ENCODE data around the gene GNG4.
"Not testable (repeated sequence)": the region's sequence is repeated elsewhere in the genome, so short reads cannot be mapped to it uniquely, and the experiment has no call there.

Gene GNG4

GRCh38 chr1:235625831-235626230, 23.8 kb downstream of the GNG4 start:
- no peak for DNase-seq
- TF ChIP-seq, protein P1, sequence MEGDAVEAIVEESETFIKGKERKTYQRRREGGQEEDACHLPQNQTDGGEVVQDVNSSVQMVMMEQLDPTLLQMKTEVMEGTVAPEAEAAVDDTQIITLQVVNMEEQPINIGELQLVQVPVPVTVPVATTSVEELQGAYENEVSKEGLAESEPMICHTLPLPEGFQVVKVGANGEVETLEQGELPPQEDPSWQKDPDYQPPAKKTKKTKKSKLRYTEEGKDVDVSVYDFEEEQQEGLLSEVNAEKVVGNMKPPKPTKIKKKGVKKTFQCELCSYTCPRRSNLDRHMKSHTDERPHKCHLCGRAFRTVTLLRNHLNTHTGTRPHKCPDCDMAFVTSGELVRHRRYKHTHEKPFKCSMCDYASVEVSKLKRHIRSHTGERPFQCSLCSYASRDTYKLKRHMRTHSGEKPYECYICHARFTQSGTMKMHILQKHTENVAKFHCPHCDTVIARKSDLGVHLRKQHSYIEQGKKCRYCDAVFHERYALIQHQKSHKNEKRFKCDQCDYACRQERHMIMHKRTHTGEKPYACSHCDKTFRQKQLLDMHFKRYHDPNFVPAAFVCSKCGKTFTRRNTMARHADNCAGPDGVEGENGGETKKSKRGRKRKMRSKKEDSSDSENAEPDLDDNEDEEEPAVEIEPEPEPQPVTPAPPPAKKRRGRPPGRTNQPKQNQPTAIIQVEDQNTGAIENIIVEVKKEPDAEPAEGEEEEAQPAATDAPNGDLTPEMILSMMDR (IDR thresholded peaks at IDR 0.05; ENCODE audit: low read depth, low read length), result no peak
- no peak overlapping the region for H3K27ac ChIP-seq

GRCh38 chr1:235625340-235625739, 24.2 kb downstream of the GNG4 start:
- Histone ChIP-seq H3K27me3 (ENCODE audit: insufficient read depth, low read depth, severe bottlenecking) (no peaks in the 10 kb centered on the region), H3K9me3 (ENCODE audit: severe bottlenecking) (no peaks in the 10 kb centered on the region), H3K27ac (no peak overlapping the region), H3K4me3 (ENCODE audit: low read depth, low read length) (no peak overlapping the region), H3K36me3 (peaks cover 6% of the 10 kb centered on the region; the same call in 1 of the 2 replicates)
- DNase-seq, result no peak
- TF ChIP-seq, protein P1 (IDR thresholded peaks at IDR 0.05; ENCODE audit: low read depth, low read length), result no peak

More at GRCh38 chr1:235625831-235626230, 23.8 kb downstream of the GNG4 start:
- Histone ChIP-seq H3K36me3 (peaks cover 6% of the 10 kb centered on the region; the same call in 1 of the 2 replicates), H3K4me3 (ENCODE audit: low read depth, low read length) (no peak overlapping the region), H3K9me3 (ENCODE audit: severe bottlenecking) (no peaks in the 10 kb centered on the region), H3K27me3 (ENCODE audit: insufficient read depth, low read depth, severe bottlenecking) (no peaks in the 10 kb centered on the region)

DNA sequence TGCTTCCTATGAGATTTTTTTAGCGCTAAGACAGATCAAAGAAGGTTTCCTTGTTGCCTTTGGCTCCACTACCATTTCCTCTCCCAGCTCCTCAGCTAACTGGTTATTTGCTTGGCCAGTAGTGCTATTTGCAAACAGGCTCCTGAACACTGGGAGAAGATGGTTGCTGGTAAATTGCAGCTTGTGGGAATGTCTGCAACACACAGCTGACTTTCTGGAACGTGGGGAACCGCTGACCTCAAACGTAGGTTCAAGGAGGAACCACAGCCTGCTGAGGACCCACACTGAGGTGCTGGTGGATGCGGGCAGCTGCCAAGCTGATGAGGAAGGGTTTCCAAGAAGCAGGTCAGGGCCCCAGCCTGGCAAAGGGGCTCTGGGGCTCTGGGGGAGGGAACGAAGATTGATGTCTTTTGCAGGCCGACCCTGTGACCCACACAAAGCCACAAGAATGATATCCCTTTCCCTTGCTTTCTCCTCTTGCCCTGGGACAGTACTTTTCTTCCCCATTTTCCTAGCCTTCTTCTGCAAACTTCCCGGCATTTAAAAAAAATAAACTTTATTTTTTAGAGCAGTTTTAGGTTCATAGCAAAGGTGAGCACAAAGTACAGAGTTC, 24.8 kb downstream of the GNG4 start:
- Histone ChIP-seq H3K36me3 (peaks cover 6% of the 10 kb centered on the region; the same call in 1 of the 2 replicates), H3K4me3 (ENCODE audit: low read depth, low read length) (no peak overlapping the region), H3K27me3 (ENCODE audit: insufficient read depth, low read depth, severe bottlenecking) (no peaks in the 10 kb centered on the region), H3K9me3 (ENCODE audit: severe bottlenecking) (no peaks in the 10 kb centered on the region), H3K27ac (no peak overlapping the region)
- TF ChIP-seq, protein P1 (IDR thresholded peaks at IDR 0.05; ENCODE audit: low read depth, low read length), result no peak
- no peak for DNase-seq

DNA sequence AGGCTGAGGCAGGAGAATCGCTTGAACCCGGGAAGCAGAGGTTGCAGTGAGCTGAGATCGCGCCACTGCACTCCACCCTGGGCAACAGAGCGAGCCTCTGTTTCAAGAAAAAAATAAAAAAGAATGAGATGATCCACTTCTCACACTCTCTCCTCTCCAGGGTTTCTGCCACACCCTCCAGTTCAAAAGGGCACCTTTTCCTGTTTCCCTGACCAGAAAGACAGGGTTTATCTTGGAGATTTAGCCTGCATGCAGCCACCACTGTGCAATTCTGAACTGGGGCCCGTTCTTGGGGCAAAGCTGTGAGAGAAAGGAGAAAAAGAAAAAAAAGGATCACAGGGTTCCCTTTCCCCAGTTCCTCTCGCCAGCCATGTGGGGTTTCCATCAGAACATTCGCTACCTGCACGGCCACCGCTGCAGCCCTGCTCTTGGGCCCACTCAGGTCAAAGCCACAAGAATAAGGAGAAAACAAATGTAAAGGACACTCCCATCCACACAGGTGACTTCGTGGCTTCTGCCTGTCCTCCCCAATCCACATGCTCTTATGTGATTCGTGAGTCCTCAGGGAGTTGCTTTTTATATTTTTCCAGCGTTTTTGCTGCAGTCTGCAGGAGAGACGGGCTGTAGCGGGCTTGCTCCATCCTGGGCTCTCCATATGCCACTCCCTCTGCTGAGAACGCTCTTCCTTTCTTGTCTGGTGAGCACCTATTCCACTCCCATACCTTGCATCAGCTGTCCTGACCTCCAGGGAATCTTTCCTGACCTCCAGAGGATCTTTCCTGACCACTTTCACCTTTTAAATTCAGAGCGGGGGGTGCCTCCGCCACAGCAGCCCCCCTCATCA, 26.4 kb downstream of the GNG4 start:
- H3K9me3 ChIP-seq (ENCODE audit: severe bottlenecking), result no peaks in the 10 kb centered on the region
- no peaks in the 10 kb centered on the region for H3K27me3 ChIP-seq (ENCODE audit: insufficient read depth, low read depth, severe bottlenecking)
- no peak overlapping the region for H3K4me3 ChIP-seq (ENCODE audit: low read depth, low read length)
- no peak for DNase-seq
- TF ChIP-seq, protein P1 (IDR thresholded peaks at IDR 0.05; ENCODE audit: low read depth, low read length), result no peak
- H3K27ac ChIP-seq, result no peak overlapping the region
- peaks cover 6% of the 10 kb centered on the region; the same call in 1 of the 2 replicates for H3K36me3 ChIP-seq

- H3K4me3 ChIP-seq (ENCODE audit: low read depth, low read length); H3K9me3 ChIP-seq (ENCODE audit: severe bottlenecking); DNase-seq; H3K36me3 ChIP-seq; H3K27me3 ChIP-seq (ENCODE audit: insufficient read depth, low read depth, severe bottlenecking); H3K27ac ChIP-seq: not testable (repeated sequence)
These were observed 30.4 kb downstream of the GNG4 start for GRCh38 chr1:235619149-235619548.

GRCh38 chr1:235617808-235618207, 31.8 kb downstream of the GNG4 start:
- H3K9me3 ChIP-seq (ENCODE audit: severe bottlenecking), result no peaks in the 10 kb centered on the region
- no peaks in the 10 kb centered on the region for H3K36me3 ChIP-seq
- TF ChIP-seq, protein P1 (IDR thresholded peaks at IDR 0.05; ENCODE audit: low read depth, low read length), result peak; percentile 24; the same call in 1 of the 2 replicates
- H3K27ac ChIP-seq, result no peak overlapping the region
- no peaks in the 10 kb centered on the region for H3K27me3 ChIP-seq (ENCODE audit: insufficient read depth, low read depth, severe bottlenecking)
- DNase-seq, result no peak
- no peak overlapping the region for H3K4me3 ChIP-seq (ENCODE audit: low read depth, low read length)

Measured in WERI-Rb-1 (cell line).